ENCODE data around the gene MAP1LC3C.

DNA sequence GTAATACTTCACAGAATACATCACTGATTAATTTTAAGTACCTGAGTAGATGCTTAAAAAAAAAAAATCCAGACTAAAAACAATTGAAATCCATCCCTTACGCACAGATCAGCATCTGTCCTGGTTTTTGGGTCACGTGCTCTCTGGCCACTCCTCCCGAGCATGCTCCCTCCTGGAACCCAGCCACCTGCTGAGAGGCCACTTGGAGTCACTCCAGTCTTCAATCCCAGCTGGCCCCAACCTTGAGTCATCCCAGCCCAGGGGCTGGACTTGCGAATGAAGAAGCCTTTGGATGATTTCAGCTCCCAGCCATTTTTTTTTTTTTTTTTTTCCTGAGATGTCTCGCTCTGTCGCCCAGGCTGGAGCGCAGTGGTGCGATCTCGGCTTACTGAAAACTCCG is 8.9 kb downstream of the MAP1LC3C start:
- TF ChIP-seq, protein P1, sequence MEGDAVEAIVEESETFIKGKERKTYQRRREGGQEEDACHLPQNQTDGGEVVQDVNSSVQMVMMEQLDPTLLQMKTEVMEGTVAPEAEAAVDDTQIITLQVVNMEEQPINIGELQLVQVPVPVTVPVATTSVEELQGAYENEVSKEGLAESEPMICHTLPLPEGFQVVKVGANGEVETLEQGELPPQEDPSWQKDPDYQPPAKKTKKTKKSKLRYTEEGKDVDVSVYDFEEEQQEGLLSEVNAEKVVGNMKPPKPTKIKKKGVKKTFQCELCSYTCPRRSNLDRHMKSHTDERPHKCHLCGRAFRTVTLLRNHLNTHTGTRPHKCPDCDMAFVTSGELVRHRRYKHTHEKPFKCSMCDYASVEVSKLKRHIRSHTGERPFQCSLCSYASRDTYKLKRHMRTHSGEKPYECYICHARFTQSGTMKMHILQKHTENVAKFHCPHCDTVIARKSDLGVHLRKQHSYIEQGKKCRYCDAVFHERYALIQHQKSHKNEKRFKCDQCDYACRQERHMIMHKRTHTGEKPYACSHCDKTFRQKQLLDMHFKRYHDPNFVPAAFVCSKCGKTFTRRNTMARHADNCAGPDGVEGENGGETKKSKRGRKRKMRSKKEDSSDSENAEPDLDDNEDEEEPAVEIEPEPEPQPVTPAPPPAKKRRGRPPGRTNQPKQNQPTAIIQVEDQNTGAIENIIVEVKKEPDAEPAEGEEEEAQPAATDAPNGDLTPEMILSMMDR (IDR thresholded peaks at IDR 0.05): no peak
- TF ChIP-seq POLR2A (IDR thresholded peaks at IDR 0.05): no peak

Measured in Peyer's patch (tissue), 4 donors.